NCI-H146 (cell line): ENCODE measurements around the gene NHERF2.

Source experiments
- DNase-seq: peaks from one replicate; lab custom pipeline; 2025; lab: John Stamatoyannopoulos, UW

The NHERF2 gene

DNA sequence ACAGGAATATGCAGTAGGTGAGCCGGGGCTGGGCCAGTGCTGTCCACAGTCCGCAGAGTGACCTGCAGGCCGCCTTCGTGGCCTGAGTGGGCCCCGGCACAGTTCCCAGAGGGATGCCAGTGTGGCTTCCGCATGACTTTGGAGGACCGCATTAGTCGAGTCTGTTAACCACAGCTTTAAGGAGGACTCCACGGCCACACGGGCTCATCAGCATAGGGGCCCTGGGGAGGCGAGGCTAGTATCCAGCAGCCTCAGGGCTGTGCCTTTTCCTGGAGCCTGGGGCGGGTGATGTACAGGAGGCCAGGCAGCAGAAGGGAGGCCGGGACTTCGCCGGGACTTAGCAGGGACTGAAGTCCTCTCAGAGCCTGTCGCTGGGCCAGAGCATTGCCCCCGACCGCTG, 34.3 kb downstream of the NHERF2 start:
- no peak for DNase-seq

DNA sequence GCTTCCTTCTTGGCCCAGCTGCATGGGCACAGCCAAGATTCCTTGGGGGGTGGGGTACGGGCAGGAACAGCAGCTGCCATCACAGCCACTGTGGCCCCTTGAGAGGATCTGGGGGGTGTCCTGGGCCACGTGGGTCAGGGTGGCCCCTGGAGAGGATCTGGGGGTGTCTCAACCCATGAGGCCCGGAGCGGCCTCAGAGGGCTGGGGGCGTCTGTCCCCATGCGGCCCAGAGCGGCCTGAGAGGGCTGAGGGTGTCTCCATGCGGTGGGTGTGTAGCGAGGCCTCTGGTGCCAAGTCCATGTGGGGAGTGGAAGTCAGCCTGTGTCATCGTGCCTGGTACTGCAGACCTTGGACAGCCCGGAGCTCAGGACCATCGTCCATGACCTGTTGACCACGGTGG, 34.8 kb downstream of the NHERF2 start:
- DNase-seq = no peak

DNA sequence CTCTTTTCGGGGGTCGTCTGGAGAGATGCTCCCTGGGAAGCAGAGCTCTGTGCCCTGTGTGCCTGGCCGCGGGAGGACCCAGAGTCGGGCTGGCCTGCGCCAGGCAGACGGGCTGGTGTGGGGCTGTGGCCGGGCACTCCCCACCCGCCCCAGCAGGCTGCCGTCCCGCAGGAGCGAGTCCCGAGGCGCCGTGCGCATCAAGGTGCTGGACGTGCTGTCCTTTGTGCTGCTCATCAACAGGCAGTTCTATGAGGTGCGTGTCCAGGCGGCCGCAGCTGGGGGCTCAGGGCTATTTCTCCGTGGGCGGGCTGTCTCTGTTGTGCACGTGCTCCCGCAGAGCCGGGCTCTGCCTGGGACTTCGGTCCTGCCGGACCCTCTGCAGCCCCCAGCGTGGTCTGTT, 36.1 kb downstream of the NHERF2 start:
- DNase-seq = no peak

DNA sequence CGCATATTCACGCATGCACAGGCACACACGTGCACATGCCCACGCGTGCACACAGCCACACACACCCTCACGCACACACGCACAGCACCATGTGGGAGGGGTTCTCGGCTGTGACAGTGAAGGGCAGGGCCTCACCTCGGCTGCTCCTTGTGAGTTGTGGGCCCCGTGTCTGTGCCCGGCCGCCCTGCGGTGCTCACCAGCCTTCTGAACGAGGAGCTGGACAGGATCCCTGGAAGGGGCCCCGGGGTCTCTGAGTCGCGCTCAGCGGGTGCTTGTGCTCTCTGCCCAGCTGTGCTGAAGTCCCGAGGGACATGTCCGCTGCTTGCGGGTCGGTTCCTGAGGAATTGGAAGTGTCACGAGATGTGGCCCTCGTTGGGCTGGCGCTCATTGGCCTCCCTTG, 37.2 kb downstream of the NHERF2 start:
- no peak for DNase-seq

DNA sequence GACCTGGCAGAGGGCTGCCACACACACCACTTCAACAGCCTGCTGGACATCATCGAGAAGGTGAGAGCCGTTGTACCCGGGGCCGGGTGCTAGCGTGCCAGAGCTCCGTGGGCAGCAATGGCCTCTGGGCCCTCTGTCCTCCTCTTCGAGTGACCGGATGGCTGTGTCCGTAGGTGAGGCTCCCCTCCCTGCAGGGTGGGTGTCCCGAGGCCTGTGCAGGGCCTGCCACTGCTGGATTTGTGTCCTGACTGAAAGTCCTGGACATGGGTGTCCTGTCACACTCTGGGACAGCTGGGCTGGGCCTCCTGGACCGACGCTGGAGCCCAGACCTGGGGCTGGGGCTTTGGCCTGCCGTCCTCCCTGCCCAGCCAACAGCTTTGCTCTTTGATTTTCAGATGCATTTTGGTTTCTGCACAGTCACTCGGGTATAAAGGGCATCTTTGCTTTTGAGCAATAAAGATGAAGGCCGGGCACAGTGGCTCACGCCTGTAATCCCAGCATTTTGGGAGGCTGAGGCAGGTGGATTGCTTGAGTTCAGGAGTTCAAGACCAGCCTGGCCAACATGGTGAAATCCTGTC, 37.8 kb downstream of the NHERF2 start:
- DNase-seq = no peak

DNA sequence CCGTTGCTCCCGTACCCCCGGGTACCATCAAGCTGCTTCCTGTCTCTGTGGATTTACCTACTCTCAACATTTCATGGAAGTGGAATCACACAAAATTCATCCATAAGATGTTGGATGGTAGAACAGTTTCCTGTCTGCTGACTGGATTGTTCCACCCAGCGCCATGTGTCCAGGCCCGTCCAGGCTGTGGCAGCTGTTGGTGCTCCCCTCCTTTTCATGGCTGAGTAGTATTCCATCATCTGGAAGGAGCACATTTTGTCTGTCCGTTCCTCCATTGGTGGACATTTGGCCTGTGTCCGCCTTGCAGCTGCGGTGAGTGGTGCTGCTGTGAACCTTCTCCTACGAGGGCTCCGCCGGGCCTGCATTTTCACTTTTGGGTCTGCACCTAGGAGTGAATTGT, 39.4 kb downstream of the NHERF2 start:
- DNase-seq = no peak

DNA sequence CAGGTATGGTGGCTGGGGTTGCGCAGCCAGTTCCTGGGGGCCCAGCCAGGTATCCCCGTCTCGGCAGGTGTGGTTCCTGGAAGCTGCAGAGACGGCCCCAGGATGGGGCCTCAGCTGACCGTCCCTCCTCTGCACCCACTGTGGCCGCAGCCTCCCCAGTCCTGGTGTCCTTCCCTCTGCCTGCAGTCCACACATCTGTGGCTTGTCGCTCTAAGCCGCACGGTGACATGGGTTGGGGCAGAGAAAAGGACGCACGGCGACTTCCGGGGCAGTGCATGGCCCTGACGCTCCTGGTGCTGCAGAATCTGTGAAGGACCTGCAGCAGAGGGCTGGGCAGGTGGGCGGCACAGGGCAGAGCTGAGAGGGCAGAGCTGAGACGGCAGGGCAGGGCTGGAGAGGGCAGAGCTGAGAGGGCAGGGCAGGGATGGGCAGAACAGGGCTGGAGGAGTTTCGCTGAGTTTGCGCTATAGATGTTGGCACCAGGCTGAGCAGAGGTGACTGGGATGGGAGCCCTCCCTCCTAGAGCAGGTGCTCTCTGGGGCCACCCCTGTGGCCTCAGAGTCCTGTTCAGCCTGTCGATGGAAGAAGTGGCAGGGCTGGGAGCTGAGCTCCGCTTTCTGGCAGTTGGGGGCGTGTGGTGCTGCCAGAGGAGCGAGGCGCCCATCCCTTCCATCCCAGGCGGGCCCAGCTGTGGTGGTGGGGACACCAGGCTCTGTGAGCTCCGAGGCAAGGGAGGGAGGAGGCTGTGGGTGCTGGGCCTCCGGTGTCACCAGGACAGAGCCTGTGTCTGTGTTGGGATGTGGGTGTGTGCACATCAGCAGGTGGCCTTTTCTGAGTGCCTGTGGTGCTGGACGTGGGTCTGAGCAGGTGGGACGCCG, 44.1 kb downstream of the NHERF2 start:
- DNase-seq = no peak

DNA sequence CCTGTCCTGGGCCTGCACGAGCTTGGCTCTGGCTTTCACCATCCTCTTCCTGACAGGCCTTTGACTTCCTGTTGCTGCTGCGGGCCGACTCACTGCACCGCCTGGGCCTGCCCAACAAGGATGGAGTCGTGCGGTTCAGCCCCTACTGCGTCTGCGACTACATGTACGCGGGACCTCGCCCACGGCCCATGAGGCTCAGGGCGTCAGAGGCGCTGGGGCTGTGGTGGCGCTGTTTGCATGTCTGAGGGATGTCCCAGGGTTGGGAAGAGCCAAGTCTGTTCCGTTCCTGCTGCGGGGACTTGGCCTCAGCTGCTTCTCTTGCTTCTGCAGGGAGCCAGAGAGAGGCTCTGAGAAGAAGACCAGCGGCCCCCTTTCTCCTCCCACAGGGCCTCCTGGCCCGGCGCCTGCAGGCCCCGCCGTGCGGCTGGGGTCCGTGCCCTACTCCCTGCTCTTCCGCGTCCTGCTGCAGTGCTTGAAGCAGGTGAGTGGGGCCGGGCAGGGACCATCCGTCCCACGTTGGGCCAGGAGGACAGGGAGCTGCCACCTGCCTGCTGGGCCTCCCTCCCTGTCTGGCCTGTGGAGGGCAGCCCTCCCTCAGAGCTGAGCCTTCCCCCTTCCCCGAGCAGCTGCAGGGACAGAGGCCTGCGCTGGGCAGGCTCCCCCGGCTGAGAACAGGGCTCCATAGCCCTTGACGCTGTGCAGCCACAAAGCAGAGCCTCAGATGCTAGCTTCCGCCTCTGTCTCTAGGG, 44.9 kb downstream of the NHERF2 start:
- DNase-seq = no peak

DNA sequence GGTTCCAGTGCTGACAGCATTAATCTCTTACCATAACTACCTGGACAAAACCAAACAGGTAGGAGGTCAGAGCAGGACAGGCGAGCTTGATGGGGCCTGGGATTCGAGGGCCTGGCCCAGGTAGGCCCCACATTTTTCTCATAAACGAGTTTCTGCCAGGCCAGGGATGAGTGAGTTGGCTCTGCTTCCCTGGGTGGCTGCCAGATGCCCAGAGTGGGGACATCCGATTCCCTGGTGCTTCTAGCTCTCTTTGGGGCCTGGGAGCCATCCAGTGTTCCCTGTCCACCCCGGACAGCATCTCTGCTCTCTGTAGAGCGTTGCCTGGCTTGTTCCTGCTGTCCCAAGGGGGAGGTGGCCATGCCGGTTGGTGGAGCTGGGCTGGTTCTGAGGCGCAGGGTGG, 46.2 kb downstream of the NHERF2 start:
- DNase-seq = no peak

DNA sequence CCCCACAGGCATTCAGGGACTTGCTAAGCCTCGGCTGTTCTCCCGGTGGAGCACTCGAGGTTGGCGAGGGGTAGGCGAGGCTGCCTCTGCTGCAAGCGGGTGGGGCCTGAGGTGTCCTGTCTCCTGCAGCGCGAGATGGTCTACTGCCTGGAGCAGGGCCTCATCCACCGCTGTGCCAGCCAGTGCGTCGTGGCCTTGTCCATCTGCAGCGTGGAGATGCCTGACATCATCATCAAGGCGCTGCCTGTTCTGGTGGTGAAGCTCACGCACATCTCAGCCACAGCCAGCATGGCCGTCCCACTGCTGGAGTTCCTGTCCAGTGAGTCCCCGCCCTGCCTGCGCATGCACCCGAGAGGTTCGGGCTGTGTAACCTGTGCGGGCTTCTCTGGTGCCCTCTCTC, 47.4 kb downstream of the NHERF2 start:
- DNase-seq = no peak

DNA sequence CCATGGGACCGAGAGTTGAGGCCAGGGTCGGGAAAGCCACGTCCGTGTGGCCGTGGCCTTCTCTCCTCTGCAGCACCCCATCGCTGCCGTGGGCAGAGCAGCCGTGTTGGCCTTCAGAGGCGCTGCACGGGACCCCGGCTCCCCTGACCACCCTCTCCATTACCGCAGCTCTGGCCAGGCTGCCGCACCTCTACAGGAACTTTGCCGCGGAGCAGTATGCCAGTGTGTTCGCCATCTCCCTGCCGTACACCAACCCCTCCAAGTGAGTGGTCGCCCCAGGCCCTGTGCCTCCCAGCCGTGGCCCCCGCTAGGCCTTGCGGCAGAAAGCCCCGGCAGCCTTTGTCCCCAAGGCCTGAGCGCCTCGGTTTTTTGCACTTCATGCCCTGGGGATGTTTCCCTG, 48.9 kb downstream of the NHERF2 start:
- no peak for DNase-seq

DNA sequence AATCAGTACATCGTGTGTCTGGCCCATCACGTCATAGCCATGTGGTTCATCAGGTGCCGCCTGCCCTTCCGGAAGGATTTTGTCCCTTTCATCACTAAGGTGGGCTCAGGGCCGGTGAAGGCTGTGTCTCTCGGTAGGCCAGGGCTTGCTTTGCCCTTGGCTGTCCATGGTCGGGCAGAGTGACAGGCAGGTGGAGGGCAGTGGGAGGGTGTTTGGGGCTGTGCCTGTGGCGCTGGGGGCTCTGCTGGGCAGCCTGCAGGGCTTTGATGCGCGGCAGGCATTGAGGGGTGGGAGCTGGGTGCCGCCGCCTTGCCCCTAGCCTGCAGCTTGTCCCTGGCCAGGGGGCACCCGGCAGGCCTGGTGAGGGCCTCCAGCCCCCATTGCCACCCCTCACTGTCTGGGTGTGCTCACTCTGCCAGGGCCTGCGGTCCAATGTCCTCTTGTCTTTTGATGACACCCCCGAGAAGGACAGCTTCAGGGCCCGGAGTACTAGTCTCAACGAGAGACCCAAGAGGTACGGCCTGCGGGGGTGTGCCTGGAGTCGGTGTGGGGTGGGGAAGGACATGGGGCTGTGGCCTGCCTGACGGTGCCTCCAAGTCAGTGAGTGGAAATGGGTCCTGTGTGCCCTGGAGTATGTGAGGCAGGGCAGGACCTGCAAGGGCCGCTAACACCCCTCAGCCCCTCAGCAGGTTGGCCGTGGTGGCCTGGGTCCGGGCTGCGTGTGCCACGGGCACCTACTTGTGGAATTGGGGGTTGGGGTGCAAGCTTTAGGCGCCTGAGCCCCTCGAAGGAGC, 49.6 kb downstream of the NHERF2 start:
- DNase-seq = no peak

DNA sequence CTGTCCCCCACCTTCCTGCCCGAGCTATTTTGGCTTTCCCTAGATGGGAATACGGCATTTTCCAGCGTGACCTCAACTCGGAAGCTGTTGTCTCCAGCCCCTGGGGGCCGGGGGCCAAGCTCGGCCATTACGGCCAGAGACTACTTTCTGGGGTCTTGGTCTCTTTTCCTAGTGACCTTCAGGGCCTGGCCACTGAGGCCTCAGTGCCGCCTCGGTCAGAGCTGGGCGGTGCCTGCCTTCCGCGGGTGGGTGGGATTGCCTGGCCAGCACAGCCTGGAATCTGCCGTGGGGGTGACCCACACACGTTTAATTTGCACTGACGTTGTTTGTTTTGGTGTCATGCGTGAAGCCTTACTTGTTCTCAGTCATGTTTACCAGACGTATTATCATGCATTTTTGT, 50.3 kb downstream of the NHERF2 start:
- DNase-seq = no peak

DNA sequence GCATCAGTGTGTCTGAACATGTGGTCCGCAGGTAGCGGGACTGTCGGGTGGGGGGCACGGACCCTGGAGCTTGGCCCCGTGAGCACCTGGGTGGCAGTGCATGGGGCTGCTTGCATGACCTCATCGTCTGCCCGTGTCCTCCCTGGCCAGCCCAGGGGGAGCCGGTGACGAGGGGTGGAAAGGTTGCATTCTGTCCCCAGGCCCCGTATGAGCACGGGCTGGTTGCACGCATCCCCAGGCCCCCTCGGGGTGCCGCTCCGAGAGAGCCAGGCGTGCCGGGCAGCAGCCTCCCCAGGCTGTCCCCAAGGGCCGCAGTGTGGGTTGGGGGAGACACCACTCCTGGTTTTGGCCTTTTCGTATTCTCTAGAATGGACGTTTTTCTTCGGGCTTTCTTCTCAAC, 51.0 kb downstream of the NHERF2 start:
- DNase-seq = no peak

DNA sequence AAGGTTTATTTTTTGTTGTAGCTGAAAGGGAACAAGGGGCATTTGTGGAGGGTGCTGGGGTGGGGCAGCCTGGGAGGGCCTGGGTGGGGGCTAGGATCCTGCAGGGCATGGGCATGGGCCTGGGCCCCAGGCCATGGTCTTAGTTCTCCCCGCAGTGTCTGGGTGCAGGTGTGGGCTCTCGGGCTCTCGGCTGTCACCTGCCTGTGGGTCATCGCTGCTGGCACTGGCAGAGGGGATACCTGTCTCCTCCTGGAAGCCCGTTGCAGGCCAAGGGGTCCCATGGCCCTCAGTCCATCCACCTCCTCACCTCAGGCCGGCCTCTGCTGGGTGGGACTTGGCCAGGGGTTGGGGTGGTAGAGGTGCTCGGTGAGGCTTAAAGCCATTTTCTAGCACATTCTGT, 51.4 kb downstream of the NHERF2 start:
- no peak for DNase-seq

DNA sequence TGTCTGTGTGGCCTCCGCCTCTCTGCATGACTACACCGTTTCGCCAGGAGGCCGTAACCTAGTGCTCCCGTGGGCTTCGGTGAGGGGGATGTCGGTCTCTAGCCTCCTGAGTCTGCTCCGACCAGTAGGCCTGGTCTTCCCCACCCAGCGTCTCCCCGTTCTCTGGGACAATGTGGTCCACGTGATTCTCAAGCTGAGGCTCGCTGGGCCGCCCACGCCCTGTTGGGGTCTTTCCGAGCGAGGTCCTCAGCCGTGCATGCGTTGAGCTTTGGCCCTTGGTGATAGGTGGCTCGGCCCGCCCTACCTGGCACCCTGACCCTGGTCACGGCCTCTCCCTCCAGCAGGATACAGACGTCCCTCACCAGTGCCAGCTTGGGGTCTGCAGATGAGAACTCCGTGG, 52.0 kb downstream of the NHERF2 start:
- no peak for DNase-seq

DNA sequence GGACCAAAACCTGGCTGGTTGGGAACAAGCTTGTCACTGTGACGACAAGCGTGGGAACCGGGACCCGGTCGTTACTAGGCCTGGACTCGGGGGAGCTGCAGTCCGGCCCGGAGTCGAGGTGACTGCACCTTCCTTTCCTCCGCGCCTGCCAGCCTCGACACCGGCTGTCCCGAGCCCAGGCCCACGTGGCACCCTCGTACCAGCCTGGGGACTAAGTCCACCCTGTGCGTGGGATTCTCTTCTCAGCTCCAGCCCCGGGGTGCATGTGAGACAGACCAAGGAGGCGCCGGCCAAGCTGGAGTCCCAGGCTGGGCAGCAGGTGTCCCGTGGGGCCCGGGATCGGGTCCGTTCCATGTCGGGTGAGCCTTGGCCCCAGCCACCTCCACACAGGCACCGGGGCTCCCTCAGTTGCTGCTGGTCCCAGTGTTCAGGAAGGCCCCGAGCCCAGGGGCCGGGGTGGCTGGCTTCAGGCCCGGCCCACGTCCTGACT, 52.7 kb downstream of the NHERF2 start:
- DNase-seq = no peak

DNA sequence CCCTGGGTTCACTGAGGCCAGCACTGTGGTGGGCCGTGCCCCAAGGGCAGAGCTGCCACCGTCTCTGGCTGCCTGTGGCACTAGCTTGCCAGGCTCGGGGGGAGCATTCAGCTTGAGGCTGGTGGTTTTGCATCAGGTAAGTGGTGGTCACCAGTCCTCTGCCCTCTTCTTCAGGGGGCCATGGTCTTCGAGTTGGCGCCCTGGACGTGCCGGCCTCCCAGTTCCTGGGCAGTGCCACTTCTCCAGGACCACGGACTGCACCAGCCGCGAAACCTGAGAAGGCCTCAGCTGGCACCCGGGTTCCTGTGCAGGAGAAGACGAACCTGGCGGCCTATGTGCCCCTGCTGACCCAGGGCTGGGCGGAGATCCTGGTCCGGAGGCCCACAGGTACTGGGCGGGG, 53.3 kb downstream of the NHERF2 start:
- no peak for DNase-seq

DNA sequence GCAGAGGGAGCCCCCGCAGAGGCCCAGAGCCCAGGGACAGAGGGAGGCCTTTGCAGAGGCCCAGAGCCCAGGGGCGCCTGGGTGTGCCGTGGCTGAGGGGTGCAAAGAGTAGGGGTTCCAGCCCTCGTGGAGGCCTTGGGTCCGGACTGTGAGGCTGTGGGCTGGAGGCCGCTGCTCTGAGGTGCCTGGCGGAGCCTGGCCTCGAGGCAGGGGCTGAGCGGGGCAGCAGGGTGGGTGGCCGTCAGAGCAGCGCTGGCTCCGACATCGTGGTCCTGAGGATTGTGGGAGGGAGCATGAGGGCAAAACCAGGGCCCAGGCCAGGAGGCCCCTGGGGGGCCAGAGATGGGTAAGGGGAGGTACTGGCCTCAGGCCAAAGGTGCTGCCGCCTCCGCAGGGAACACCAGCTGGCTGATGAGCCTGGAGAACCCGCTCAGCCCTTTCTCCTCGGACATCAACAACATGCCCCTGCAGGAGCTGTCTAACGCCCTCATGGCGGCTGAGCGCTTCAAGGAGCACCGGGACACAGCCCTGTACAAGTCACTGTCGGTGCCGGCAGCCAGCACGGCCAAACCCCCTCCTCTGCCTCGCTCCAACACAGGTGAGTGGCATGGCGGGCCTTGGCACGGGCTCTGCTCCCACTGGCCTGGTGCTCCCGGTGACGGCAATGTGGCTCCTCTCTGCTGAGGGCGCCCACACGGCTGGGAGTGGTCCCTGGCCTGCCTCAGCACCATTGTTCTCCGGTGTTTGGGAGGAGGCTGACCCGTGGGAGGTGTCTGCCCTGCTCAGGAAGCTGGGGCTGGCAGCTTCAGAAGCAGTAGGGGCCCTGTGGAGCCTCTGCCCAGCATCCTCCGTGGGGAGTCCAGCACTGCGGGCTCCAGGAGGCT, 54.7 kb downstream of the NHERF2 start:
- DNase-seq = no peak

DNA sequence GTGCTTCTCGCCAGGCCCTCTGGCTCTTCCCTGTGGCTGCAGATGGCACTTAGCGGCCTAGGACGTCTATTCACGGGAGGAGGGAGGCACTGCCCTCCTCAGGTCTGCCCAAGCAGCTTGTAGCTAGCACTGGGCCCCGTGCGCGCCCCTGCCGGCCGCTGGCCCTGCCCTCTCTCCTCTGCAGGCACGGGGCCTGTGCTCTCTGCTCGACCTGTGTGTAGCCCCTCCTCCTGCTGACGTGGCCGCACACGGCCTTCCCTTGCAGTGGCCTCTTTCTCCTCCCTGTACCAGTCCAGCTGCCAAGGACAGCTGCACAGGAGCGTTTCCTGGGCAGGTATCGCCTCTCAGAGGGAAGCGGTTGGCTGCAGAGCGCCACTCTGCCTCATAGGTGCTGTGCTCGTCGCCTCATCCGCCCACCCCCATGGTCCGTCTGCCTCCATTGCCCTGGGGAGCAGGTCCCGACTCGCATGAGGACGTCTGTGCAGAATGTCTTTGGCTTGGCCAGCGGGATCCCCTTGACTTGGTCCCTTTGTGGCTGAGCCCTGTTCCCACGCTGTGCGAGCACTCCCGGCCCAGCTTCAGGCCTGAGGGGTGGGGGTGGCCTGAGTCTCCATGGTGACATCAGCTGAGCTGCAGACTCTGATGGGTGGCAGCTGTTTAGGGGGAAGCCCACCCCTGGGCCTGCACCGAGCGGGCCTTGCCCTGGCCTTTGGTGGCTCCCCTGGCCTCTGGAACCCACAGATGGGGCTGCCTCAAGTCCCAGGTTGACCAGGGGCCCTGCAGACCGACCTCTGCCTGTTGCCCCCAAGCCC, 55.7 kb downstream of the NHERF2 start:
- no peak for DNase-seq
